Astrocyte (in vitro differentiated cells and primary cell): ENCODE data around the gene DHRS7. TPM values are rescaled to one million over a fixed set of nuclear protein-coding genes. Genes with fewer than 3 reads are reported as not detected.

Source experiments
- DNase-seq: peaks from one replicate; pipeline ENCODE4 v3.0.0-alpha.2; 2010; ENCODE audit warnings: low read depth
- FAIRE-seq: peaks from 2 replicates; lab custom pipeline; 2011; peaks lifted over from hg19 to GRCh38; lab: Jason Lieb, UNC
- H2AFZ ChIP-seq: 2 replicates; pipeline ENCODE4 v1.6.0; 2012; ENCODE audit warnings: low read depth, low read length, inconsistent platforms
- H3K27ac ChIP-seq: 2 replicates; pipeline ENCODE4 v1.5.1; 2011; ENCODE audit warnings: low read depth, low read length, inconsistent platforms
- H3K27me3 ChIP-seq: 2 replicates; pipeline ENCODE4 v1.6.0; 2011; ENCODE audit warnings: low read length, inconsistent platforms; ENCODE audit not compliant: insufficient read depth
- H3K36me3 ChIP-seq: 2 replicates; pipeline ENCODE4 v1.5.1; 2011; ENCODE audit warnings: low read length, inconsistent platforms; ENCODE audit not compliant: insufficient read depth
- H3K4me1 ChIP-seq: 2 replicates; pipeline ENCODE4 v1.5.1; 2011; ENCODE audit warnings: low read length, inconsistent platforms; ENCODE audit not compliant: insufficient read depth
- H3K4me2 ChIP-seq: 2 replicates; pipeline ENCODE4 v1.6.0; 2012; ENCODE audit warnings: low read length, inconsistent platforms
- H3K4me3 ChIP-seq: 2 replicates; pipeline ENCODE4 v1.5.1; 2011; ENCODE audit warnings: low read depth, mild to moderate bottlenecking, low read length, inconsistent platforms; ENCODE audit not compliant: insufficient read depth
- H3K79me2 ChIP-seq: 2 replicates; pipeline ENCODE4 v1.6.0; 2012; ENCODE audit warnings: mild to moderate bottlenecking, low read length, inconsistent platforms; ENCODE audit not compliant: insufficient read depth
- H3K9ac ChIP-seq: 2 replicates; pipeline ENCODE4 v1.6.0; 2012; ENCODE audit warnings: mild to moderate bottlenecking, low read length, inconsistent platforms
- H3K9me3 ChIP-seq: 2 replicates; pipeline ENCODE4 v1.5.1; 2012; ENCODE audit warnings: low read depth, mild to moderate bottlenecking, low read length, inconsistent platforms; ENCODE audit not compliant: insufficient read depth
- H4K20me1 ChIP-seq: 2 replicates; pipeline ENCODE4 v1.6.0; 2012; ENCODE audit warnings: low read length, inconsistent platforms; ENCODE audit not compliant: insufficient read depth
- H3K27ac Mint-ChIP-seq: one replicate; pipeline ENCODE4 v1.8.0; 2021; ENCODE audit warnings: mild to moderate bottlenecking, mixed read lengths; ENCODE audit not compliant: unreplicated experiment
- H3K27me3 Mint-ChIP-seq: one replicate; pipeline ENCODE4 v1.8.0; 2021; ENCODE audit warnings: low read depth, mixed read lengths; ENCODE audit not compliant: unreplicated experiment
- H3K36me3 Mint-ChIP-seq: one replicate; pipeline ENCODE4 v1.8.0; 2021; ENCODE audit warnings: low read depth, mixed read lengths; ENCODE audit not compliant: unreplicated experiment
- H3K4me1 Mint-ChIP-seq: one replicate; pipeline ENCODE4 v1.8.0; 2021; ENCODE audit warnings: low read depth, mixed read lengths; ENCODE audit not compliant: unreplicated experiment
- H3K4me3 Mint-ChIP-seq: one replicate; pipeline ENCODE4 v1.8.0; 2021; ENCODE audit warnings: mild to moderate bottlenecking, moderate library complexity, mixed read lengths; ENCODE audit not compliant: unreplicated experiment
- H3K9me3 Mint-ChIP-seq: one replicate; pipeline ENCODE4 v1.8.0; 2021; ENCODE audit warnings: mild to moderate bottlenecking, mixed read lengths; ENCODE audit not compliant: unreplicated experiment
- CTCF ChIP-seq: IDR thresholded peaks from 2 replicates; pipeline ENCODE4 v1.5.1; 2011; ENCODE audit warnings: low read depth, mild to moderate bottlenecking, inconsistent platforms, low read length, moderate library complexity; ENCODE audit not compliant: insufficient read depth
- EZH2 ChIP-seq: IDR thresholded peaks from 2 replicates; pipeline ENCODE4 v1.6.1; 2012; ENCODE audit warnings: mild to moderate bottlenecking, low read length, inconsistent platforms; ENCODE audit not compliant: insufficient read depth
- total RNA-seq: library from RNA; stranded (reverse); gene quantifications from 2 replicates; pipeline ENCODE4 v1.2.1, GENCODE V29; 2021

Gene DHRS7
- total RNA-seq, 1 donor from 2014 or later = 62.5 TPM

- H3K9ac ChIP-seq = no peak overlapping the region
- FAIRE-seq = no peak
- H3K4me2 ChIP-seq = no peak overlapping the region
- no peak for DNase-seq
- H4K20me1 ChIP-seq = no peaks in the 10 kb centered on the region
- no peaks in the 10 kb centered on the region for H3K4me1 ChIP-seq
- Mint-ChIP-seq H3K9me3 (peaks cover 4% of the 10 kb centered on the region), H3K4me1 (no peaks in the 10 kb centered on the region), H3K27me3 (peaks cover 2% of the 10 kb centered on the region), H3K36me3 (no peaks in the 10 kb centered on the region), H3K27ac (no peak overlapping the region), H3K4me3 (no peak overlapping the region)
- TF ChIP-seq CTCF (no peak), EZH2 (no peak)
- peaks cover 4% of the 10 kb centered on the region for H3K27me3 ChIP-seq
- H3K27ac ChIP-seq = no peak overlapping the region
- H3K9me3 ChIP-seq = no peaks in the 10 kb centered on the region
- H2AFZ ChIP-seq = no peak overlapping the region
- H3K79me2 ChIP-seq = no peaks in the 10 kb centered on the region
- no peaks in the 10 kb centered on the region for H3K36me3 ChIP-seq
- H3K4me3 ChIP-seq = no peak overlapping the region
Measured at GRCh38 chr14:60210703-60211102, 45.5 kb upstream of the DHRS7 start.

DNA sequence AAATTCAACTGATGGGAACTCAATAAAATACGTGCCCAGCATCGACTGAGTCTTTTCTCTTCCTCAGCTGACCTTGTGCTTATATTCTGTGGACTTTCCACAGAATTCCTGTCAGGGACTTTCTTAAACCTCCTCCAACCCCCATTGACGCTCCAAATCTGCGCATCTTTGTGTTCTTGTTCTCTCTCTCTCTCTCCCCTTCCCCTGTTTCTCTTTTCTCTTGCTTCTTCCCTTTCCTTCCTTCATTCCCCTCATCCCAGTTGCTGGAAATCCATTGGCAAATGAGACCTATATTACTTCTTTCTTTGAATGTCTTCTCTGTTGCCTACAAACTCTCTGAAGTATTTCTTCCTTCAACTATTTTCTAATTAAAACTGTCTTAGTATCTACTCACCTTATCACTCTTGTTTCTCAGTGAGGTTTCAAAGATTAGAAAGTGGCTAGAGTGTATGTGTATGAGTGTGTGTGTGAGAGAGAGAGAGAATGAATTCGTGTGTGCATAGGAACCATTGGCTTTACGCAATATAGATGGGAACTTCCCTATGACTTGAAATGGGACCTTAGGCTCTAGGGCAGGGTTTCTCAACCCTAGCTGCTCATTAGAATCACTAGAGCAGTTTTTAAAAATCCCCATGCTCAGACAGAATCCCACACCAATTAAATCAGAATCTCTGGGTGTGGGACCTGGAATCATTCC lies 41.8 kb upstream of the DHRS7 start:
- Histone ChIP-seq H3K4me3 (no peak overlapping the region), H3K79me2 (no peaks in the 10 kb centered on the region), H3K4me2 (no peak overlapping the region), H3K9ac (no peak overlapping the region), H2AFZ (no peak overlapping the region), H3K9me3 (no peaks in the 10 kb centered on the region), H3K27me3 (no peaks in the 10 kb centered on the region), H3K4me1 (no peaks in the 10 kb centered on the region), H4K20me1 (no peaks in the 10 kb centered on the region), H3K27ac (no peak overlapping the region), H3K36me3 (no peaks in the 10 kb centered on the region)
- H3K9me3 Mint-ChIP-seq = peaks cover 4% of the 10 kb centered on the region
- H3K36me3 Mint-ChIP-seq = no peaks in the 10 kb centered on the region
- FAIRE-seq (no peak), DNase-seq (no peak)
- H3K4me3 Mint-ChIP-seq = no peak overlapping the region
- no peak overlapping the region for H3K27ac Mint-ChIP-seq
- H3K27me3 Mint-ChIP-seq = no peaks in the 10 kb centered on the region
- peaks cover 6% of the 10 kb centered on the region for H3K4me1 Mint-ChIP-seq
- no peak for TF ChIP-seq CTCF
- TF ChIP-seq EZH2 = no peak

- FAIRE-seq (no peak), DNase-seq (no peak)
- no peak overlapping the region for H3K9ac ChIP-seq
- no peaks in the 10 kb centered on the region for H3K4me1 ChIP-seq
- H4K20me1 ChIP-seq = no peaks in the 10 kb centered on the region
- H3K4me3 ChIP-seq = no peak overlapping the region
- Mint-ChIP-seq H3K27ac (no peak overlapping the region), H3K36me3 (no peaks in the 10 kb centered on the region), H3K9me3 (peaks cover 4% of the 10 kb centered on the region), H3K27me3 (no peaks in the 10 kb centered on the region), H3K4me1 (peaks cover 6% of the 10 kb centered on the region), H3K4me3 (no peak overlapping the region)
- H3K27me3 ChIP-seq = no peaks in the 10 kb centered on the region
- no peaks in the 10 kb centered on the region for H3K36me3 ChIP-seq
- H3K27ac ChIP-seq = no peak overlapping the region
- no peaks in the 10 kb centered on the region for H3K9me3 ChIP-seq
- H3K4me2 ChIP-seq = no peak overlapping the region
- TF ChIP-seq CTCF = no peak
- TF ChIP-seq EZH2 = no peak
- no peak overlapping the region for H2AFZ ChIP-seq
- no peaks in the 10 kb centered on the region for H3K79me2 ChIP-seq
Measured at GRCh38 chr14:60206249-60206670, 41.1 kb upstream of the DHRS7 start.
